GM20000 (cell line): Measurements from ENCODE around the gene POLR1A.

Experiments used
- DNase-seq: peaks from one replicate; pipeline ENCODE4 v3.0.0; 2012; ENCODE audit warnings: low spot score
- CTCF ChIP-seq: IDR thresholded peaks from 2 replicates; pipeline ENCODE4 v1.5.1; 2012; ENCODE audit warnings: mild to moderate bottlenecking, control low read depth; ENCODE audit errors: extremely low read depth, missing control alignments

Gene POLR1A

DNA sequence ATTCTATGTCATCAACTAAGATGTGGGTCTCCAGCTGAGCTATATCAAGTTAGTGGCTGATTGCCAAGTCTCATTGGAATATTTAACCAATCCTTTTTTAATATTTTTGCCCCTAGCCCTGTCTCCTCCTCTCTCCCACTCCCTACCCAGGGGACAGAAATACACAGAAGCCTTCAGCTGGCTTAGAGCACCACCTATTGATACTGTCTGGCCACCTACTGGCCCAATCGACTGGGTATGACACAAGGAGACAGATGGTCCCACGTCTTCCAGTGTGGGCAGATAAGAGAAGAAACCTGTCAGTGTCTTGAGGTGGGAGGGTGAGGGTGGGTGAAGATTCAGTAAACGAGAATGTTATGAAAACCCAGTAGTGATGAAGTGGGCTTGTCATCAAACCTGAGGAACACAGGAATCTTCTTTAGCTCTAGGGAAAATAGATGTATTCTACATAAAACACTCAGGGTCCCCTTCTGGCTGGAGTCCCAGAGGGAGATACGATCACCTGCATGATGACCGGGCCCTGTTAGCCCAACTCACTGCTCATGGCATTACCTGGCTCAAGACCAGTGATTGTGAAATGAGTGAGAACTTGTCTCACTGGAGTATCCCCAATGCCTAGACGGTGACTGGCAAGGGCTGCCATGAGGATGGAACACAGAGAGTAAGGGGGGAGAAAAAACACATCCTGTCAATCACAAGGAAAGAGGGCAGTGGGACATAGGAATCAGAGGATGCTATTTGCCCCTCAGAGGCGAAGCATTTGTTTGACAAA lies 26.7 kb downstream of the POLR1A start:
- DNase-seq, result peak; percentile 28

GRCh38 chr2:86075886-86076285 lies 29.8 kb downstream of the POLR1A start:
- no peak for DNase-seq
- no peak for TF ChIP-seq CTCF

More for the DNA sequence above, 26.7 kb downstream of the POLR1A start:
- TF ChIP-seq CTCF, result peak; percentile 20

DNA sequence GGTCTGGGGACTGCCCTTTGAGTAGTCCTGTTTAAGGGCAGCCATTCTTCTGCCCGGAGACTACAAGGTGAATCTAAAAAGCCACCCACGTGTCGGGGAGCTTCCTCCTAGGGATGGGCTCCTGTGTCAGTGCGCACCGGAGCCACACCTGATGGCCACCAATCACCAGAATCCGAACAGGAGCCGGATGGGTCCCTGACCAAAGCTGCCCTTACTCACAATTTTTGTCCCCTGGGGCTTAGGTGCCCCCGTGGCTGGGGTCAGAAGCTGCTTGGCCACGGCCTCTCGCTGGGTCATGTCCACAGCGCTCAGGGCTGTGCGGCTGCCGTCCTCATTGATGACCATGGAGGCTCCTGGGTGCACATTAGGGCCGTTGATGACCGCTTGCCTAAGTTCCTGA lies 30.9 kb downstream of the POLR1A start:
- no peak for TF ChIP-seq CTCF
- no peak for DNase-seq

- no peak for TF ChIP-seq CTCF
- DNase-seq, result no peak
Measured at GRCh38 chr2:86074256-86074655, 31.4 kb downstream of the POLR1A start.

GRCh38 chr2:86073225-86073624 lies 32.5 kb downstream of the POLR1A start:
- DNase-seq, result no peak
- TF ChIP-seq CTCF, result no peak

DNA sequence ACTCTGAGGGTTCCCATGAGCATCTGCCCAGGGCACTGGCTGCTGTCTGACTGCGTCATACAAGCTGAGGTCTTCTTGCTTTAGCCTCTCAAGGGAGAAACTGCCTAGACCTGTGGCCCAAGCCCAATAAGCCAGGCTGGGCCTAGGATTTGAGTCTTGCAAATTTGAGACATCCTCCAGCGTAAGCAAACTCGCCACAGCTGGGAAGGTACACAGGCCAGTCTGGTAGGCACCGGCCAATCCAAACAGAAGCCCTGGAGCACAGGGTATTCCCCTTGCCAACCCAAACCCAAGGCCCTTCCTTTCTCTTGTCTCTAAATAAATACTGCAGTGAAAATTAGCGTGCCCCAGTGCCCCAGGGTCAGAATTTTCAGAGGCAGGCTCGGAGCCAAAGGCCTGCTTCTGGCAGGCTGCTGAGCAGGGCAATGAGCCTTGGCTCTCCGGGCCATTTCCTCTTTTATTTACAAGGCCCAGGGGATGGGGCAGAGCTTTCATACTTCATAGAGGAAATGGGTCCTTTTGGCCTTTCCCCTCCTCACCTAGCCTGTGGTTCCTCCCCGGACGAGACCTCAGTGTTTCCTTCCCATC lies 33.3 kb downstream of the POLR1A start:
- TF ChIP-seq CTCF, result no peak
- DNase-seq, result peak; percentile 29

GRCh38 chr2:86070868-86071267 lies 34.8 kb downstream of the POLR1A start:
- TF ChIP-seq CTCF, result no peak
- no peak for DNase-seq
